Thyroid gland (tissue), 4 donors: ENCODE results near the gene CAMK1G. TPM values are rescaled to one million over a fixed set of nuclear protein-coding genes. Genes with fewer than 3 reads are reported as not detected.

ENCODE experiments used
- DNase-seq, 2 donors: peaks; one replicate each; pipeline ENCODE4 v3.0.0-alpha.2; 2019
- H3K27ac ChIP-seq, 3 donors: fragments of 200-600 bp; sonication (generic); 1 replicate in 2 of 3; 2 replicates in 1 of 3; pipeline ENCODE4 v1.5.1; 2016 to 2019; ENCODE audit warnings: mild to moderate bottlenecking in 1 of 3, moderate library complexity in 1 of 3
- H3K27me3 ChIP-seq: fragments of 200-600 bp; sonication (generic); one replicate; pipeline ENCODE4 v1.5.1; 2019
- H3K36me3 ChIP-seq, 2 donors: fragments of 200-600 bp; sonication (generic); one replicate each; pipeline ENCODE4 v1.5.1; 2016 to 2019
- H3K4me1 ChIP-seq, 2 donors: fragments of 200-600 bp; sonication (generic); one replicate each; pipeline ENCODE4 v1.5.1; 2017 to 2019
- H3K4me3 ChIP-seq, 3 donors: fragments of 200-600 bp; sonication (generic); replicated peaks in 1 of 3; 1 replicate in 2 of 3; 2 replicates in 1 of 3; pipeline ENCODE4 v1.5.1; 2016; ENCODE audit warnings: mild to moderate bottlenecking in 1 of 3
- H3K9me3 ChIP-seq: fragments of 200-600 bp; sonication (generic); one replicate; pipeline ENCODE4 v1.5.1; 2017
- CTCF ChIP-seq, 6 experiments: fragments of 200-600 bp in 3 of 6; fragments of 450-650 bp in 3 of 6; sonication (generic) in 3 of 6; IDR thresholded peaks; one replicate each; pipeline ENCODE4 v1.5.1; 2016 to 2019; ENCODE audit warnings: antibody characterized with exemption in 6 of 6, mild to moderate bottlenecking in 2 of 6, inconsistent platforms in 1 of 6, moderate library complexity in 1 of 6
- POLR2A ChIP-seq, 2 donors: fragments of 450-650 bp; IDR thresholded peaks; one replicate each; pipeline ENCODE4 v1.6.1; 2017; ENCODE audit warnings: antibody characterized with exemption in 2 of 2, mild to moderate bottlenecking in 2 of 2, moderate library complexity in 1 of 2
- WGBS, 2 donors: methylation state at CpG; one replicate each; pipeline ENCODE4 v1.1.5; 2017; 5-methylcytosine and 5-hydroxymethylcytosine counted together
- intact Hi-C: fragments of 100-400 bp; cut with DNase I; formaldehyde crosslinking; loops from one replicate; pipeline ENCODE4 v1.15.1; 2023
- total RNA-seq, 4 donors: library from RNA; depleted of rRNA; stranded (reverse); fragments of >200 nt; gene quantifications; one replicate each; pipeline ENCODE4 v1.2.3, GENCODE V29; 2016

CAMK1G gene
- total RNA-seq, 4 donors from 2014 or later: not detected

DNA sequence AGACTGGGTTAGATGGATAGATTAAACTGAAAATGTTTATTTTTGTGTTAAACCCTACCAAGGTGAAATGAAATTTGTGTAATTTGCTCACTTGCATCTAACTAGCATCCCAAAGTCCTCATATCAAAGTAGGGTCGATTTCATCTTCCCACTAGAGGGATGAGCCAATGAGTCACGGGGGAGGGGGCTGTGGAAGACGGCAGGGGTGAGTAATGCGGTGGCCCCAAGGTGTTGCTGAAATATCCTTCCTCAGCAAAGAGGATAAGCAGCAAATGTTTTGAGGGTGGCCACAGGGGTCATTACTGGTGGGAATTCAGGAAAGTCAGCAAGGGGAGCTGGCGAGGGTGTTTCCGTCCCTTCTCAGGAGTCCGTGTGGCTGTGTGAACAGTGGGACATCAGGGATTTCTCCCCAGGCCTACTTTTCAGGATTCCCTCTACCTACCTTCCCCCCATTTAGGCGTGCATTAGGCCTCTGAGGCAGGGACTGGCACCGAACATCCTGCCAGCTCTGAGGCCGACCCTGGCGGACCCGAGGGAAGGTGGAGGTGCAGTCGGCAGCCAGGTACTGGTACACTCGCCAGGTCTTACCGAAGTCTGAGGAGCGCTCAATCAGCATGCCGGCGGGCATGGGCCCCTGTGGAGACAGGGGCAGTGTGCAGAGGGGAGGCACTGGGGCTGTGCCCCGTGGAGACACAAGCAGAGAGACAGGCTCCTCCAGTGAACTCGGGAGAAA is 50.7 kb downstream of the CAMK1G start:
- no peak for DNase-seq
- TF ChIP-seq POLR2A (IDR thresholded peaks at IDR 0.05): no peak
- TF ChIP-seq CTCF (IDR thresholded peaks at IDR 0.05): no peak
- no peaks in the 10 kb centered on the region for H3K9me3 ChIP-seq
- no peaks in the 10 kb centered on the region for H3K27me3 ChIP-seq
- intact Hi-C loops: no loop called here
- H3K36me3 ChIP-seq: no peaks in the 10 kb centered on the region
- 96% methylated on average over 15 to 20 of the region's 20 CpGs for WGBS, 2 donors
- no peak overlapping the region for H3K27ac ChIP-seq
- no peak overlapping the region for H3K4me3 ChIP-seq
- H3K4me1 ChIP-seq: no peaks in the 10 kb centered on the region

GRCh38 chr1:209635850-209636249 is 52.3 kb downstream of the CAMK1G start:
- H3K9me3 ChIP-seq: no peaks in the 10 kb centered on the region
- H3K27ac ChIP-seq: no peak overlapping the region
- no peaks in the 10 kb centered on the region for H3K36me3 ChIP-seq
- 83 to 93% methylated on average over 5 of the region's 5 CpGs for WGBS, 2 donors
- H3K4me1 ChIP-seq: no peaks in the 10 kb centered on the region
- no peak for DNase-seq
- TF ChIP-seq CTCF (IDR thresholded peaks at IDR 0.05): no peak
- TF ChIP-seq POLR2A (IDR thresholded peaks at IDR 0.05): no peak
- intact Hi-C loops: no loop called here
- H3K4me3 ChIP-seq: no peak overlapping the region
- H3K27me3 ChIP-seq: no peaks in the 10 kb centered on the region

DNA sequence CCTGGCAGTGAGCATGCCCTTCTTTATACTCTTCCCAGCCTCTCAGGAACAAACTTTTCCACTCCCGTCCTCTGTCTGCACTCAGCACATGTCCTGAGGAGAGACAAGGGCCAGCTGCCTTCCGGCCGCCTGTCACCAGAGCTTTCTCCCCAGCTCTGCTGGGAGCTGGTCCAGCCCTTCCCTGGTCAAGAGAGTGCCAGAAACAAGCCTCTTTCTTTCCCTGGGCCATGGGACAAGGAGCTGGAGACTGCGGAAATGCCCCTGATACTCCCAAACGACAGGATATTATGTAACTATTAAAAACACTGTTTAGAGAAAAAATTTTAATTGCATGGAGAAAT is 58.3 kb downstream of the CAMK1G start:
- intact Hi-C loops: no loop called here
- DNase-seq: peak; percentile 61 to 78
- 21 to 31% methylated on average over 5 of the region's 5 CpGs for WGBS, 2 donors
- H3K36me3 ChIP-seq: no peaks in the 10 kb centered on the region
- H3K4me3 ChIP-seq: no peak overlapping the region
- H3K27me3 ChIP-seq: no peaks in the 10 kb centered on the region
- peaks cover 13 to 36% of the 10 kb centered on the region in 2 donors for H3K4me1 ChIP-seq
- H3K27ac ChIP-seq: peak overlapping the region; percentile 22 to 65 (median 59)
- no peaks in the 10 kb centered on the region for H3K9me3 ChIP-seq
- TF ChIP-seq CTCF (IDR thresholded peaks at IDR 0.05) (no peak), POLR2A (IDR thresholded peaks at IDR 0.05) (no peak)

GRCh38 chr1:209642816-209643215 is 59.3 kb downstream of the CAMK1G start:
- TF ChIP-seq POLR2A (IDR thresholded peaks at IDR 0.05): no peak
- no peak for TF ChIP-seq CTCF (IDR thresholded peaks at IDR 0.05)
- intact Hi-C loops: no loop called here
- H3K36me3 ChIP-seq: no peaks in the 10 kb centered on the region
- H3K27ac ChIP-seq: peak overlapping the region in 2 of 3 donors; percentile 34 to 38
- no peak overlapping the region for H3K4me3 ChIP-seq
- no peak for DNase-seq
- no peaks in the 10 kb centered on the region for H3K9me3 ChIP-seq
- WGBS, 2 donors: 27 to 29% methylated on average over 3 of the region's 3 CpGs
- H3K27me3 ChIP-seq: no peaks in the 10 kb centered on the region
- H3K4me1 ChIP-seq: peaks cover 13 to 44% of the 10 kb centered on the region in 2 donors

DNA sequence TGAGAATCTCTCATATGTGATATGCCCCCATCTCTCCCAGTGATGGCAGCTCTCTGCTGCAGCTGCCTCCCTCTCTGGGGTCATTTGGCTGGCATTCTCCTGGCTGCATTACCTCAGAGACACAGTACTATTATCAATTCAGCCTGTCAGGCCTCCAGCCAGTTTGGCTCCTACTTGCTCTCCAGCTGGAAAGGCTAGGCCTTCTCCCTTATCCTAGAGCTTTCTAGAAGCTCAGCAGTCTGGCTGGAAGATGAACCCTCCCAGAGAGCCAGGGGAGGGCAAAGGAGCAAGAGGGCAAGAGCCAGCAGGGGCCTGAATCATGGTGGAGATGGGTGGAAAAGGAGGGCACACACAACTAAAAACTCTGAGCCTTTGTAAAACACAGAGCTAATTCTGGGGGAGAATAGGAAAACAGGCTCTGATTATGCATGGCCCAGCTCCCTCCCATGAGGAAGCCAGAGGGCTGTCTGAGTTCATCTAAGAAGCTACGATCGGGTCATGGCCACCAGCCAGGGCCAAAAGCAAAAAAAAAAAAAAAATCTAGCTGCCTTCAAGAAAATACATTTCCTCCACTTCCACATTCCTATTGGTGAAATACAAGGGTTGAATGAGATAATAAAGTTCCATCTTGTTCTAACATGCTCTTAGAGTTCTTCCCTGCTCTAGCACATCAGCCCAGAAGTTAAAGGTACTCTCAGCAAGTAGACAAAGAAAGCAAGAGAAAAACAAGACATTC is 59.9 kb downstream of the CAMK1G start:
- WGBS, 2 donors: 20 to 27% methylated on average over 2 of the region's 2 CpGs
- Histone ChIP-seq H3K27ac (peak overlapping the region in 2 of 3 donors; percentile 34 to 38), H3K36me3 (no peaks in the 10 kb centered on the region), H3K9me3 (no peaks in the 10 kb centered on the region), H3K4me1 (peaks cover 13 to 50% of the 10 kb centered on the region in 2 donors), H3K4me3 (no peak overlapping the region), H3K27me3 (no peaks in the 10 kb centered on the region)
- no peak for DNase-seq
- intact Hi-C loops: no loop called here
- TF ChIP-seq POLR2A (IDR thresholded peaks at IDR 0.05): no peak
- no peak for TF ChIP-seq CTCF (IDR thresholded peaks at IDR 0.05)
